ENCODE data around the gene SRBD1.

GRCh38 chr2:45583977-45584376 lies 27.1 kb downstream of the SRBD1 start:
- TF ChIP-seq, protein P1, sequence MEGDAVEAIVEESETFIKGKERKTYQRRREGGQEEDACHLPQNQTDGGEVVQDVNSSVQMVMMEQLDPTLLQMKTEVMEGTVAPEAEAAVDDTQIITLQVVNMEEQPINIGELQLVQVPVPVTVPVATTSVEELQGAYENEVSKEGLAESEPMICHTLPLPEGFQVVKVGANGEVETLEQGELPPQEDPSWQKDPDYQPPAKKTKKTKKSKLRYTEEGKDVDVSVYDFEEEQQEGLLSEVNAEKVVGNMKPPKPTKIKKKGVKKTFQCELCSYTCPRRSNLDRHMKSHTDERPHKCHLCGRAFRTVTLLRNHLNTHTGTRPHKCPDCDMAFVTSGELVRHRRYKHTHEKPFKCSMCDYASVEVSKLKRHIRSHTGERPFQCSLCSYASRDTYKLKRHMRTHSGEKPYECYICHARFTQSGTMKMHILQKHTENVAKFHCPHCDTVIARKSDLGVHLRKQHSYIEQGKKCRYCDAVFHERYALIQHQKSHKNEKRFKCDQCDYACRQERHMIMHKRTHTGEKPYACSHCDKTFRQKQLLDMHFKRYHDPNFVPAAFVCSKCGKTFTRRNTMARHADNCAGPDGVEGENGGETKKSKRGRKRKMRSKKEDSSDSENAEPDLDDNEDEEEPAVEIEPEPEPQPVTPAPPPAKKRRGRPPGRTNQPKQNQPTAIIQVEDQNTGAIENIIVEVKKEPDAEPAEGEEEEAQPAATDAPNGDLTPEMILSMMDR (IDR thresholded peaks at IDR 0.05), result no peak
- TF ChIP-seq POLR2A (IDR thresholded peaks at IDR 0.05) (no peak), POLR2AphosphoS5 (IDR thresholded peaks at IDR 0.05) (no peak)

Data from transverse colon (tissue), 4 donors.